HG03108 (cell line): ENCODE measurements around the gene SH3BP5.

Source experiments
- ATAC-seq: cut with Tn5 transposase; IDR thresholded peaks from one replicate; pipeline ENCODE4 v1.9.1; 2021; ENCODE audit warnings: moderate library complexity; ENCODE audit not compliant: unreplicated experiment

The SH3BP5 gene

GRCh38 chr3:15207836-15208504 is 124.4 kb downstream of the SH3BP5 start:
- no peak for ATAC-seq

- peak; percentile 25 for ATAC-seq
Measured at GRCh38 chr3:15206662-15207576, 125.5 kb downstream of the SH3BP5 start.

- ATAC-seq = peak; percentile 85
Measured at GRCh38 chr3:15205934-15206661, 126.3 kb downstream of the SH3BP5 start, which contains the start of gene CAPN7. Gene CAPN7, plus strand, starts transcription at chr3:15206246. Its CDS starts 250 bp downstream, at chr3:15206496.

- no peak for ATAC-seq
Measured at GRCh38 chr3:15205482-15205933, 126.9 kb downstream of the SH3BP5 start.
